ENCODE results near the gene COMMD7. TPM values are rescaled to one million over a fixed set of nuclear protein-coding genes. Genes with fewer than 3 reads are reported as not detected.

COMMD7 gene
- total RNA-seq: 21.0 and 27.5 TPM in 2 replicates

DNA sequence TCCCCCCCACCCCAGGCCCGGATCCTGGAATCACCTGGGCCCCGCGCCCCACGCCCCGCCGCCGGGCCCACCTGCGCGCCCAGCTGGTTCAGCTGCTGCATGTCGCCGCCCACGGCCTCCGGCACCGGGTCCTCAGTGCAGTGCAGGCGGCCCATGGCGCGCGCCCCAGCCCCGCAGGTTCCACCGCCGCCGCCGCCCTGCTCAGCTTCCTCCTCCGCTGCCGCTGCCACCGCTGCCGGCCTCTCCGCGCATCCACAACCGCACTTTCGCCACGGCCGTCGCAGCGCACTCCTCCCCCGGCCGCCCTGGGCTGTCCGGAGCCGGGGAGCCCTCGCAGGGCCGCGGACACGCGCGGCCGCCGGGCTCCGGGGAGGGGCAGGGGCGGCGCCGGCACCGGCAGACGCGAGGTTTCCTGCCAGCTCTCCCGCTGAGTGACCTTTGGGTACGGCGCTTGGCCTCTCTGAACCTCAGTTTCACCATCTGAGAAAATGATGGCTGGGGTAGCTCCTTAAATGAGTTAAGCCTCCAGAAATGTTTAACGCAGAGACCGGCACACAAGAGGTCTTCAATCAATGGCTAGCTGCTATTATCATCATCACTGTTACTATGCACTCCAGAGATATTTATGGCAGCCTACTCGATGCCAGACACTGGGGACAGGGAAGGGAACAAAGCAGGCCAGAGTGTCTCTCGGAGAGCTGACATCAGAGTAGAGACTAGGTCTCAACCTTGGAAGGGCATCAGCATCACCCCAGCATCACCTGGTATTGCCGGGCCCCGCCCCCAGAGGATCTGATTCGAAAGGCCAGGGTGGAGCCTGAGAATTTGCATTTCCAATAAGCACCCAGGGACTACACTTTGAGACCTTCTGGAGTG, at the start of gene COMMD7:
Gene COMMD7 (minus strand): TSS at position 231 of the 876 bp plus-strand sequence. CDS start 76 bp downstream, at position 155.
- peak; percentile 66 to 75 for DNase-seq (ENCODE audit: low read depth in 2 of 2)

DNA sequence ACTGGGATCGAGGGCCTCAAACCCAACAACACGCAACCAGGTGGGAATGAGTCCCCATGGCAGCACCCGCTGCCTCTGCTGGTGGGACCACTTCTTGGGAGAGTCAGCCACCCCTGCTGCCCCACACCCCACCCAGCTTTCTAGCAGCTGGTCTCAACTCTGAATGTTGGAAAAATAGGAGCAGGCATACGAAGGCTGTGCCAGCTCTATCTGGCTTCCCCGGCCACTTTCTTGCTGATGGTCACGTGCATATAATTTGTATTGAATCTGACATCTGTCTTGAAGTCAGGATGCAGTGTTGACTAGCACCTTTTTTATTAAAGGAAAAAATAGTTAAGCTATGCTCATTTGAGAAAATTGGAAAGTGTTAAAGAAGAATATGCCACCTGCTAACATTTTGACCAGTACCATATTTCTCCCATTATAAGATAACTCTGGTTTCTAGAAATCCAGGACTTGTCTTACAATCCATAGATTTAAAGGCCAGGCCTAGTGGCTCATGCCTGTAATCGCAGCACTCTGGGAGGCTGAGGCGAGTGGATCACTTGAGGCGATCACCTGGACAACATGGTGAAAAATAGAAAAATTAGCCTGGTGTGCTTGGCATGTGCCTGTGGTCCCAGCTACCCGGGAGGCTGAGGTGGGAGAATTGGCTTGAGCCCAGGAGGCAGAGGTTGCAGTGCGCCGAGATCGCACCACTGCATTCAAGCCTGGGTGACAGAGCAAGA, 49.6 kb upstream of the COMMD7 start:
- DNase-seq (ENCODE audit: low read depth in 2 of 2): peak in 1 of 2 donors; percentile 5

GRCh38 chr20:32792316-32792715, 49.0 kb upstream of the COMMD7 start:
- no peak for DNase-seq (ENCODE audit: low read depth in 2 of 2)

- no peak for DNase-seq (ENCODE audit: low read depth in 2 of 2)
Measured at GRCh38 chr20:32790751-32791057, 47.4 kb upstream of the COMMD7 start.

- DNase-seq (ENCODE audit: low read depth in 2 of 2): peak; percentile 77 to 81
Measured at GRCh38 chr20:32789896-32790750, 46.9 kb upstream of the COMMD7 start.

- no peak for DNase-seq (ENCODE audit: low read depth in 2 of 2)
Measured at GRCh38 chr20:32787168-32787567, 43.9 kb upstream of the COMMD7 start.

DNA sequence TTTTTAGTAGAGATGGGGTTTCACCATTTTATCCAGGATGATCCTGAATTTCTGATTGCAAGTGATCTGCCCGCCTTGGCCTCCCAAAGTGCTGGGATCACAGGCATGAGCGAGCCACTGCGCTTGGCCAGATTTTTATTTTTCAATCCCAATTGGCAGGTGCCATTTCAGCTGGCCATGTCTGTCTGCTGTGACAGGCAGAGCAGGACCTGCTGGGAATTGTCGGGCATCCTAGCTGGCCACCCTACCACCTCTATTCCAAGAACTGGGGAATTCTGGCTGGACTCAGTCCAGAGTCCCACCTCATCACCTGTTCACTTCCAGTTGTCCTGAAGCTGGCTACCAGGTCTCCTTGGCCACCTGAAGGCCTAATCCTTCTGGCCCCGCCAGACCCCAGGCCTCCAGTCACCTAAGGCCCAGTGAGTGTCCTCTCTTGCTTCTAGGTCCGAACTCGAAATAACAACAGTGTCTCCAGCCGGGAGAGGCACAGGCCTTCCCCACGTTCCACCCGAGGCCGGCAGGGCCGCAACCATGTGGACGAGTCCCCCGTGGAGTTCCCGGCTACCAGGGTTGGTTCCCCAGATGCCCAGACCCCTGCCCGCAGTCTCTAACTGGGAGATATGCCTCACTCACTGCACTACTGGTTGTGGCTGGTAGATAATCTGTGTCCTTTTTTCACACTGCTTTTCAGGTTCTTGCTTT, 42.9 kb upstream of the COMMD7 start:
- DNase-seq (ENCODE audit: low read depth in 2 of 2): no peak

GRCh38 chr20:32784369-32785080, 41.3 kb upstream of the COMMD7 start:
- DNase-seq (ENCODE audit: low read depth in 2 of 2): no peak

DNA sequence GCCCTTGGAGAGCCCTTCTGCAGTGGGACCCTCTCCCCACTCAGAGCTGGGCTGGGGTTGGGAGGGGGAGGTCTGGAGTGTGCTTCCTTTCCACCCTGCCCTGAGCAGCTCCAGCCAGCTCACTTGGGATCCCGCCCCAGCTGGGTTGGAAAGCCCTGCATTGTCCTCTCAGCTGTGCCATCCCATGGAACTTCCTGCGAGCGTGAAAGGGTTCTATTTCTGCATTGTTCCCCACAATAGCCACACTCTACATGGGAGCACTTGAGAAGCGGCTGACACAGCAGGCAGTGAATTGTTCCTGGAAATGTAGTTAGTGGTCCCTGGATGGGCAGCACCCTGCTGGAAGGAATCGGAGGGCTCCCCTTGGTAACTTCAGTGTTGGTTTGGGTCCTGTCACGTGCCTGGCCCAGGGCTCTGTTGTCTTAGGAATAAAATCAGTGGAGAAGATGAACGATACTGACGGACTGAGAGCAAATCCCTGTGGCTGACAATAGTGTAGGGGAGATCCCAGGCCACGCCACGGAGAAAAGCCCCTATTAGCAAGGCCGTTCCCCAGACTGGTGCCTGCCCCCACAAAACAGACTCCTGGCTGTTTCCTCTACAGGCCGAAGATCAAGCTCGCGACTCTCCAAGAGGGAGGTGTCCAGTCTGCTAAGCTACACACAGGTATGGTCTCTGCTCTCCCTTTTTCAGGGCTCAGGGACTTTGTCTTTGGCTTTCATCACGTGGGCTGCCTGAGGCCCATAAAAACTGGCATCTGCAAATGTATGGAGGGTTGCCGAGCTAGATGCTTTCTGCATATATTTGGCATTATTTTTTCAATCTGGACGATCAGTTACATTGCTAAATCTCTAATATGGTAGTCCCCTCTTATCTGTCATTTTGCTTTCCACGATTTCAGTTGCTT, 37.7 kb upstream of the COMMD7 start:
- no peak for DNase-seq (ENCODE audit: low read depth in 2 of 2)

GRCh38 chr20:32780278-32780677, 37.0 kb upstream of the COMMD7 start:
- no peak for DNase-seq (ENCODE audit: low read depth in 2 of 2)

- no peak for DNase-seq (ENCODE audit: low read depth in 2 of 2)
Measured at GRCh38 chr20:32779500-32780211, 36.4 kb upstream of the COMMD7 start.

DNA sequence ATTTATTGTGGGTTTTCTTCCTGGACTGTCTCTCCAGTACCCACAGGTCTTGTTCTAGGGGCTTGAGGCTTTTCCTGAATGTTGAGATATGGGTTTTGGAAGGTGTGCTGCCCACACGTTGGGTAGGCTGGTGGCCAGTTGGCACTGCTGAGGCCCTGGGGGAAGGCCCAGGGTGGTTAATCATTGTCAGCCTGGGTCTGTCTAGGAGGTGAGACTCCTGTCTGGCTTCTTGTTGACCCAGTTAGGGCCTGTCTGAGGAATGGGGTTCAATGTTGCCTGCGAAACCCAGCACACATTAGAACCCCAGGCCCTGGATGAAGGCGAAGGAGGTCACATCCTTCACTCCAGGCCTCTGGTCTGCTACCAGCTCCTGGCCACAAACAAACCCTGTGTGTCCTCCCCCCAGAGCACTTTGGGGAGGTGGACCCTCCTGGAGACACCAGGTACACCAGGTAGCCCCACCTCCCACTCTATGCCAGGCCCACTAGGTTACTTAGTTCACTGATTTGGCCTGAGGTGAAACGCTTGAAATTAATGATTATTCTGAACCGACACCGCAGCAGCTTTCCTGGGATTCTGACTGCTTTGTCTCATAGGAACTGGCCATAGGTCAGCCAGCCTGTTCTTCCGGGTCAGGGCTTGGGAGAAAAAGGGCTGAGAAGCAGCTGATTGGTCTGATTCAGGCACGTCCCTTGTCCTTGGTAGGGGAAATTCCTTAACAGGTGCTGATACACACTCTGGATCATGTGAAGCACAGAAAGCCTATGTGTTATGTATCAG, 34.1 kb upstream of the COMMD7 start:
- DNase-seq (ENCODE audit: low read depth in 2 of 2): no peak

DNA sequence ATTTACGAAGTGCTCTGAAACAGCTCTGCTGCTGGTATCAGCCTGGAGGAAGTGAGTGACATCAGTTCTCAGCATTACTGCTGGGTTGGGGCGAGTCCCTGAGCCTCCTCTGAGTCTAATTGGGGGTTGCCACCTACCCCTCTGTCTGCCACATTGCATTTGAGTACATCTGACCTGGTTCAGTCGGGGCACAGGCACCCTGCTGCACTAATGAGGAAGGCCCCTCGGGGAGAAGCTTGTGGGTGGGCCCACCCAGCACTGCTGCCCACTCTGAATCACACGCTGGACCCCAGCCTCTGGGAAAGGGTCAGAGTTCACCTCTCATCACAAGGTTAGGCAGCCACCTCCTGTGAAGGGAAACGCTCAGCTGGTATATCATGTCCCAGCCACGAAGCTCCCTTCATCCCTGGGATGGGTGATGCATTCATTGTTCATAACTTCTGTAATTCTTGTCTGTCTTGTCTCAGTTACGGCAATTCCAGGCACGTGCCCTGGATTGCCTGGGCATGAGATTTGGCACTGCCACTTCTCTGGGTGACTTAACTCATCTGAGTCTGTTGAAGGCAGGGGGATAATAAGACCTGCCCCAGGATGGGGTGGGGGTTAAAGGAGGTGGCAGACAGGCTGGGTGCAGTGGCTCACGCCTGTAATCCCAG, 32.2 kb upstream of the COMMD7 start:
- no peak for DNase-seq (ENCODE audit: low read depth in 2 of 2)

- DNase-seq (ENCODE audit: low read depth in 2 of 2): no peak
Measured at GRCh38 chr20:32773855-32774254, 30.6 kb upstream of the COMMD7 start.

DNA sequence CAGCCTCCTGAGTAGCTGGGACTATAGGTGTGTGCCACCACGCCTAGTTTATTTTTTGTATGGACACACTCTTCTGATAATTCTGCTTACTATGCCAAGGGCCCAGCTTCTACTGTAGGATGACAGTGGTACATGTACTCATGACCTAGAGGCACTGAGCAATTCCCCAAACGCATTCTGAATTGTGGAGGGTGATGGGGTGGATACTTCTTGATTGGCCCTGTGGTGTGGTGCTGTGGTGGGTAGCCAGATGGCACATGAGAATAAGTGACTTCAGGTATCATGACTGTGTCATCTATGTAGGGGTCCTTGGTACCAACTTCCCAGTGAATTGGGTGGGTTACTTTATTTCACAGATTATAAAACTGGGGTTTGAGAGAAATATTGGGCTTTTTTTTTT, 30.0 kb upstream of the COMMD7 start:
- no peak for DNase-seq (ENCODE audit: low read depth in 2 of 2)

DNA sequence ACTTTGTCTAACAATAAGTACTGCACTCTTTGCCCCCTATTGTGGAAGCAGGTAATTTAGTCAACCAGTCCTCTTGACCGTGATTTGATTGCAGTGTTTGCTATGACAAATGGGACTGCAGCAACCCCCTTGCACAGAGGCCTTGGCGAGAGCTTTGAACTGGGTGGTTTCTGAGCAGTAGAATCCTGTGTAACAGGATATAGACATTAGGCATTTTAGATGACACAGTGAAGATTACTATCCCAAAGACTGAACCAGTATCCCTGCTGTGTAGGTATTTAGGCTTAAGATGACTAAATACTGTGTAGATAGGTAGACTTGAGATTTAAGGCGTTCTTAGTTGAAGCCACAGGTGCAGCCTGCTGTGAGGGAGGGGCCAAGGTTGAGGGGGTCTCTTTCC, 28.8 kb upstream of the COMMD7 start:
- DNase-seq (ENCODE audit: low read depth in 2 of 2): no peak

DNA sequence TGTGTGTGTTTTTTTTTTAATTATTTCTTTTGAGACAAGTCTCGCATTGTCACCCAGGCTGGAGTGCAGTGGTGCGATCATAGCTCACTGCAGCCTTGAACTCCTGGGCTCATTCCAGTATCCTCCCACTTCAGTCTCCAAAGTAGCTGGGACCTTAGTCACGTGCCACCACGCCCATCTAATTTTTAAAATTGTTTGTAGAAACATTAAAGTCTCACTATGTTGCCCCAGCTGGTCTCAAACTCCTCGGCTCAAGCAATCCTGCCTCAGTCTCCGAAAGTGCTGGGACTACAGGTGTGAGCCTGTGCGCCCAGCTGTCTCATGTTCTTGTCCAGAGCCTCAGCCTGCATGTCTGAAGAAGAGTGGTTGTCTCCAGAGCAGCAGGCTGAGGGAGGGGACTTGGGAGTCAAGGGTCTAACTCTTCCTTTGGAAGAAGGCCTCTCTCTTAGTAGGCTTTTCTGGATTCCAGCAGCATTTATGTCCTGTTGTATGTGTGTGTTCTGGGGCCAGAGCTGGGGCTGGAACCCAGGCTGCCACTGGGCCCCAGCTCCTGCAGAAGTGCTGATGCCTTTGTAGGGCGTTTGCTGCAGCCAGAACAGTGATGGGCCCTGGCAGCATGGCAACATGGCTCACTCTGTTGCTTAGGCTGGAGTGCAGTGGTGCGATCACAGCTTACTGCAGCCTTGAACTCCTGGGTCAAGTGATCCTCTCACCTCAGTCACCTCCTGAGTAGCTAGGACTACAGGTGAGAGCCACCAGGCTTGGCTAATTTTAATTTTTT, 24.3 kb upstream of the COMMD7 start:
- DNase-seq (ENCODE audit: low read depth in 2 of 2): no peak

Measured in lung microvascular endothelial cell (primary cell).